Stimulated activated effector memory CD8-positive, alpha-beta T cell treated with anti-CD3 and anti-CD28 coated beads, Interleukin-12 subunit alpha, Interleukin-12 subunit beta, amount 100 ng/mL, for 72 hours (primary cell): Measurements from ENCODE around the gene ADAMTS12.

Experiments
- ATAC-seq: fragments of 150-1000 bp; cut with Tn5 transposase; 2 replicates; pipeline ENCODE4 v1.10.0; 2021
- DNase-seq, 2 donors: peaks; one replicate each; pipeline ENCODE4 v3.0.0; 2021 to 2022; ENCODE audit warnings: low spot score in 2 of 2
- H3K27ac Mint-ChIP-seq: one replicate; pipeline ENCODE4 v1.8.0; 2022; ENCODE audit warnings: mild to moderate bottlenecking, mixed read lengths
- H3K36me3 Mint-ChIP-seq: one replicate; pipeline ENCODE4 v1.8.0; 2022; ENCODE audit warnings: mild to moderate bottlenecking, mixed read lengths
- H3K4me1 Mint-ChIP-seq: one replicate; pipeline ENCODE4 v1.8.0; 2022; ENCODE audit warnings: mixed read lengths
- H3K4me3 Mint-ChIP-seq: one replicate; pipeline ENCODE4 v1.8.0; 2022; ENCODE audit warnings: mild to moderate bottlenecking, mixed read lengths
- H3K9me3 Mint-ChIP-seq: one replicate; pipeline ENCODE4 v1.8.0; 2022; ENCODE audit warnings: mixed read lengths

Gene ADAMTS12

GRCh38 chr5:33745101-33745770 lies 146.6 kb downstream of the ADAMTS12 start:
- H3K27ac Mint-ChIP-seq: no peak overlapping the region
- no peaks in the 10 kb centered on the region for H3K9me3 Mint-ChIP-seq
- no peaks in the 10 kb centered on the region for H3K4me1 Mint-ChIP-seq
- ATAC-seq (peak; percentile 19), DNase-seq (no peak)
- H3K4me3 Mint-ChIP-seq: no peak overlapping the region
- no peaks in the 10 kb centered on the region for H3K36me3 Mint-ChIP-seq

GRCh38 chr5:33743099-33743498 lies 148.7 kb downstream of the ADAMTS12 start:
- no peak for DNase-seq
- no peaks in the 10 kb centered on the region for H3K36me3 Mint-ChIP-seq
- no peak for ATAC-seq
- H3K9me3 Mint-ChIP-seq: no peaks in the 10 kb centered on the region
- no peaks in the 10 kb centered on the region for H3K4me1 Mint-ChIP-seq
- no peak overlapping the region for H3K27ac Mint-ChIP-seq
- H3K4me3 Mint-ChIP-seq: no peak overlapping the region

DNA sequence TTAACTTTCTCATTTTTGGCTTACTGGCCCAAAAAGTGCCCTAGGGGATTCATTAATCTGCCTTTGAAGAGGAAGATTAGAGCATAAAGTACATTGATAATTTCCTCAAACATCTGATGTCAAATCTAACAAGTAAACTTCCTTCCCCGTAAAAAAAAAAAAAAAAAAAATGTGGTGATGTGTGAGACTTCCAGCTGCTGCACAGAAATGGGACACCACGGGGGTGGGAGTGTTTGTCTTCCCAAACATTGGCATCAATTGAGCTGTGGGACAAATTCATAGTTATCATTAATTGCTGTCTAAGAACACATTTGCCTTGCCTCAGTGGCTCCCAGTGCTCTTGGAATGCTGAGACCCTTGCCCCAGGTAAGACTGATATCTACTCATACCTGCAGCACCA lies 149.6 kb downstream of the ADAMTS12 start:
- H3K4me3 Mint-ChIP-seq: no peak overlapping the region
- no peak for ATAC-seq
- H3K27ac Mint-ChIP-seq: no peak overlapping the region
- H3K4me1 Mint-ChIP-seq: no peaks in the 10 kb centered on the region
- no peaks in the 10 kb centered on the region for H3K9me3 Mint-ChIP-seq
- H3K36me3 Mint-ChIP-seq: no peaks in the 10 kb centered on the region
- no peak for DNase-seq

DNA sequence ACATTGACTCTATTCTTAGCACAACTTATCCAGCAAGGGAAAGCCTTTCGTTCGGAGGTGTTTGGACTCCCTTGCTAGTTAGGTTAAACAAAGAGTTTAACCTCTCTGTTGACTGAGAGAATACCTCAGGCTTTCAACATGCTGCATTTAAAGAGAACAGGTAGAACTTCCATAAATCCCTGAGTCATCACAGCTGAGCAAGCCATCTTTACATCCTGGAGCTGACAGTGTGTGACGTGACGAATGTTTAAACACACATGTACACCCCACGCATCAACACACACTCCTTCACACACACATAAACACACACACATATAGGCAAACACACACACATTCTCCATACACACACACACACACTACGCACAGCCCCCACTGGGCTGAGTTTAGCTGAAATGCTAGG lies 152.8 kb downstream of the ADAMTS12 start:
- no peaks in the 10 kb centered on the region for H3K4me1 Mint-ChIP-seq

GRCh38 chr5:33738097-33738496 lies 153.7 kb downstream of the ADAMTS12 start:
- no peak overlapping the region for H3K27ac Mint-ChIP-seq
- H3K36me3 Mint-ChIP-seq: no peaks in the 10 kb centered on the region
- no peaks in the 10 kb centered on the region for H3K9me3 Mint-ChIP-seq
- no peak overlapping the region for H3K4me3 Mint-ChIP-seq
- H3K4me1 Mint-ChIP-seq: no peaks in the 10 kb centered on the region
- no peak for DNase-seq
- ATAC-seq: no peak

More for the DNA sequence above, 152.8 kb downstream of the ADAMTS12 start:
- ATAC-seq: no peak
- no peak overlapping the region for H3K4me3 Mint-ChIP-seq
- no peaks in the 10 kb centered on the region for H3K36me3 Mint-ChIP-seq
- no peak overlapping the region for H3K27ac Mint-ChIP-seq
- no peaks in the 10 kb centered on the region for H3K9me3 Mint-ChIP-seq
- no peak for DNase-seq

- no peak for ATAC-seq
- no peaks in the 10 kb centered on the region for H3K36me3 Mint-ChIP-seq
- H3K9me3 Mint-ChIP-seq: no peaks in the 10 kb centered on the region
- H3K4me3 Mint-ChIP-seq: no peak overlapping the region
- no peak overlapping the region for H3K27ac Mint-ChIP-seq
- no peak for DNase-seq
- no peaks in the 10 kb centered on the region for H3K4me1 Mint-ChIP-seq
Measured at GRCh38 chr5:33737697-33738096, 154.1 kb downstream of the ADAMTS12 start.

GRCh38 chr5:33737284-33737683 lies 154.5 kb downstream of the ADAMTS12 start:
- no peaks in the 10 kb centered on the region for H3K4me1 Mint-ChIP-seq
- no peak for DNase-seq
- H3K27ac Mint-ChIP-seq: no peak overlapping the region
- no peaks in the 10 kb centered on the region for H3K9me3 Mint-ChIP-seq
- ATAC-seq: no peak
- no peak overlapping the region for H3K4me3 Mint-ChIP-seq
- no peaks in the 10 kb centered on the region for H3K36me3 Mint-ChIP-seq

GRCh38 chr5:33736510-33736909 lies 155.3 kb downstream of the ADAMTS12 start:
- no peak for ATAC-seq
- DNase-seq: no peak
- H3K27ac Mint-ChIP-seq: no peak overlapping the region
- no peaks in the 10 kb centered on the region for H3K36me3 Mint-ChIP-seq
- no peaks in the 10 kb centered on the region for H3K9me3 Mint-ChIP-seq
- no peaks in the 10 kb centered on the region for H3K4me1 Mint-ChIP-seq
- no peak overlapping the region for H3K4me3 Mint-ChIP-seq

DNA sequence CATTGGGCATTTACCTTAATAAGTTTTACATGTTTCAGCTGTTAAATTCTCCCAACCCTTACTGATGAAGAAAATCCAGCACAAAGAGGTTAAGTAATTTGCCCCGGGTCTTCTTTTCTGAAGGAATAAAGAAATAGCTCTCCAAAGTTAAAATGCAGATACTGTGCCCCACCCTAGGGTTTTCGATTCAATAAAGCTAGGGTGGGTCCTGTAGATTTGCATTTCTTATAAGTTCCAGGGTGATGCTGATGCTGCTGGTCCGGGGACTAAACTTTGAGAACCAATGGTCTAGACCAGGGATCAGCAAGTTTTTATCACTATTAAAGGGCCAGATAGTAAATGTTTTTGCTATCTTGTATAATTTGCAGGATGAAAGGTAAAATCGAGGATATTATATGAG lies 156.7 kb downstream of the ADAMTS12 start:
- DNase-seq (no peak), ATAC-seq (no peak)
- Mint-ChIP-seq H3K27ac (no peak overlapping the region), H3K4me1 (no peaks in the 10 kb centered on the region), H3K9me3 (no peaks in the 10 kb centered on the region), H3K4me3 (no peak overlapping the region), H3K36me3 (no peaks in the 10 kb centered on the region)

DNA sequence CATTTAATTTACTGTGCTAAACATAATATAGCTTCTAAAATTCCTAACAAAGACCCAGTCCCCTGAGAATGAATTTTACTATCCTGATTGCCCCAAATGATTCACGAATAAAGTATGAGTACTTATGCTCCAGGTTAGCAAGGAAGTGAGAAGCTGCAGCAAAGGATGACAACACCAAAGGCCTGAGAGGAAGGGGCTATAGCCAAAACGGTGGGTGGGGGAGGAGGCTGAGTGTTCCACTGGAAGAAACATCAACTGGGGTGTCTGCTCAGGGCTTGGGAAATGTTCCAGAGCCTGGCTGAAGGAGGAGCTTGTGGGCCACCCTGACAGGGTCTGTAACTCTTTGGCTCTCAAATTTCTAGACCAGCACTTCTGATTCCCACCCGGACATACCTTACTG lies 157.3 kb downstream of the ADAMTS12 start:
- H3K9me3 Mint-ChIP-seq: no peaks in the 10 kb centered on the region
- no peak overlapping the region for H3K4me3 Mint-ChIP-seq
- no peaks in the 10 kb centered on the region for H3K4me1 Mint-ChIP-seq
- ATAC-seq (no peak), DNase-seq (no peak)
- H3K36me3 Mint-ChIP-seq: no peaks in the 10 kb centered on the region
- no peak overlapping the region for H3K27ac Mint-ChIP-seq

- no peaks in the 10 kb centered on the region for H3K9me3 Mint-ChIP-seq
- no peaks in the 10 kb centered on the region for H3K4me1 Mint-ChIP-seq
- DNase-seq (no peak), ATAC-seq (no peak)
- H3K27ac Mint-ChIP-seq: no peak overlapping the region
- H3K4me3 Mint-ChIP-seq: no peak overlapping the region
- H3K36me3 Mint-ChIP-seq: no peaks in the 10 kb centered on the region
Measured at GRCh38 chr5:33733225-33733624, 158.6 kb downstream of the ADAMTS12 start.

DNA sequence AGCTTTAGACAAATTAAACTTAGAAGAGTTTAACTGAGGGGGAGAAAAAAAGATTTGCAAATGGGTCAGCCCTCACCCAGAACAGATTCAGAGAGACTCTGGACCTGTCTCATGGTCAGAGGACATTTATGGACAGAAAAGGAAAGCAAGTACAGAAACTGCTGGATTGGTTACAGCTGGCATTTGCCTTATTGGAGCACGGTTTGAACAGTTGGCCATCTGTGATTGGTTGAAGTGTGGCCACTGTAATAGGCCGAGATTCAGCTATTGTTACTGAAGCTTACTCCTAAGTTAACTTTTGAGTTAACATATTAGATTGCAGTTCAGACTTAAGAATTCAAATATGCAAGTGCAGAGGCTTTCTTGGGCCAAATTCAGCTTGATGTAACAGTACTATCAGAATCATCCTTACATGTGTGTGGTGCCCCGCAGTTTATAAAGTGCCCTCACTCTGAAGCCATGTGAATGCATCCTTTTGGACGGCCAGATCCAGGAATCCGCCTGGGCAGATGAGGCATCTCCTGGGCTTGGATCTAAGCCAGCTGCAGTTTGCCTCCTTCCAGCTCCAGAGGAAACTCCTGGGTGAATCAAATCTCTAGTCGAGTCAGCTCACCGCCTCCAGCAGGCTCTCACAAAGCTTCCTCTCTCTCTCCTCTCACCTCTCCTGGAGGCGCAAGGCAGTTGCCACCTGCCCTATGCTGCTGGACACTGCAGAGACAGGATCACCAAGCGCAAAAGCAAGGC lies 165.2 kb downstream of the ADAMTS12 start:
- Mint-ChIP-seq H3K27ac (no peak overlapping the region), H3K4me3 (no peak overlapping the region), H3K36me3 (no peaks in the 10 kb centered on the region), H3K9me3 (no peaks in the 10 kb centered on the region), H3K4me1 (no peaks in the 10 kb centered on the region)
- ATAC-seq (no peak), DNase-seq (no peak)

DNA sequence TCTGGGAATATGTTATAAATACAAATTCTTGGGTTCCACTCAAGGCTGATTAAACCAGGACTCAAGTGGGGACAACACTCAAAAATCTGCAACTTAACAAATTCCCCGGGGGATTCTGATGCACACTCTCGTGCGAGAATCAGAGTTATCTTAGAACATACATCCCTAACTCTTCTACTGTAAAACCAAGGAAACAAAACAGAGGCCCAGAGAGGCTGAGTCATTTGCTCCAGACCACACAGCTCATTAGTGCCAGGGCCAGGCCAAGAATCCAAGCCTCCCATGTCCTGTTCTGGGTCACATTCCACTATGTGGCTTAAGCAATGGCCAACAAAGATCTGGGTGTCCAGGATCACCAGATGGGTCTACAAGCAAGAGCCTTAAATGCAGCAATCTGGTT lies 166.0 kb downstream of the ADAMTS12 start:
- DNase-seq (no peak), ATAC-seq (no peak)
- H3K4me1 Mint-ChIP-seq: no peaks in the 10 kb centered on the region
- H3K9me3 Mint-ChIP-seq: no peaks in the 10 kb centered on the region
- H3K4me3 Mint-ChIP-seq: no peak overlapping the region
- H3K36me3 Mint-ChIP-seq: no peaks in the 10 kb centered on the region
- H3K27ac Mint-ChIP-seq: no peak overlapping the region

DNA sequence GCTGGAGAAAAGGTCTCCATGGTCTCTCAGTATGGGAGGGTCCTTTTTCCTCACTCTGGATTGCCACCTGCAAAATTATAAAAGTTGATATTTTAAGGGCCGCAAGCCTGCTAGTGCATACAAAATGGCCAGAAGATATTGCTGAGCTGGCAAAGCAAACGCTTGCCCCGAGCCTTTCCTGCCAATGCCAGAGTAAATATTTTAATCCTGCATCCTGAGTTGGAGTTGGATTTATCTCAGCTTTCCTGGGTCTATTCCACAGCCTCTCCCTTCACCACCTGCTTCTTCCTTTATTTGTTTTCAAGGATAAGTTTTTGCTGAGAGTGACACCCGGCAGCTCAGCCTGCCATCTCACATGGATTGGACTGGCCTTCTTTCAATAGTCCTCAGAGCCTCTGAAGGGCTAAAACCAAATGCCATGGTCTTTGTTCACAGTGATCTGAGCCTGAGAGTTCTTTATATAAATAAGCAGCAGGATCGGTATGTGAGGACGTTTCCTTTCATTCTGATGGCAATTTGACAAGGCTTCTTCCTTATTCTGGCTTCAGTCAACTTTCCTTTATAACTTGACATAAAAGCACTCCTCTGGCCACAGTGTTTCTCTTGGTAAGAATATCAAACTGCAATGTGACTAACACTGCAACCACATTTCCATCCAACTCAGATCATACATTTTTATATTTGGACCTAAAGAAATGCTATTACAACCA lies 170.1 kb downstream of the ADAMTS12 start:
- Mint-ChIP-seq H3K27ac (no peak overlapping the region), H3K4me3 (no peak overlapping the region), H3K36me3 (no peaks in the 10 kb centered on the region), H3K4me1 (no peaks in the 10 kb centered on the region), H3K9me3 (no peaks in the 10 kb centered on the region)
- DNase-seq (no peak), ATAC-seq (no peak)

DNA sequence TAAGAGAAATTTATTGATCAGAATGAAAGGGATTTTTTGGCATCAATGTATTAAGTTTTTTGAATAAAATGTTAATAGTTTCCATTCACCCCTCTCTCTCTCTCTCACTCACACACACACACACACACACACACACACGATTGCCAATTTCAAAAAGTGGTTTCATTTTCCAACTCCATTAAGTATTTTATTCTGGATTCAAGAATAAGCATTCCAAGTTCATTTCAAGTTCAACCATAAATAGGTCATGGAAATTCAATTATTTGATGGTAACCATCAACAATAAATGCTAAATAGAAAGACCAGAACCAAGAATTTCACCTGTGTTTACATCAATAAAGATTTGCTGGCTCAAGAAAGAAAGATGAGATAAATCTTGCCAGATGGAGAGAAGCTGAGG lies 171.6 kb downstream of the ADAMTS12 start:
- Mint-ChIP-seq H3K4me1 (no peaks in the 10 kb centered on the region), H3K9me3 (no peaks in the 10 kb centered on the region), H3K27ac (no peak overlapping the region), H3K36me3 (no peaks in the 10 kb centered on the region), H3K4me3 (no peak overlapping the region)
- DNase-seq: no peak
- ATAC-seq: no peak

GRCh38 chr5:33719769-33720168 lies 172.0 kb downstream of the ADAMTS12 start:
- no peaks in the 10 kb centered on the region for H3K36me3 Mint-ChIP-seq
- no peak overlapping the region for H3K27ac Mint-ChIP-seq
- no peak for ATAC-seq

More at GRCh38 chr5:33719769-33720168, 172.0 kb downstream of the ADAMTS12 start:
- no peaks in the 10 kb centered on the region for H3K4me1 Mint-ChIP-seq
- no peak for DNase-seq
- no peak overlapping the region for H3K4me3 Mint-ChIP-seq
- no peaks in the 10 kb centered on the region for H3K9me3 Mint-ChIP-seq
